ENCODE data around the gene NR2E3.

DNA sequence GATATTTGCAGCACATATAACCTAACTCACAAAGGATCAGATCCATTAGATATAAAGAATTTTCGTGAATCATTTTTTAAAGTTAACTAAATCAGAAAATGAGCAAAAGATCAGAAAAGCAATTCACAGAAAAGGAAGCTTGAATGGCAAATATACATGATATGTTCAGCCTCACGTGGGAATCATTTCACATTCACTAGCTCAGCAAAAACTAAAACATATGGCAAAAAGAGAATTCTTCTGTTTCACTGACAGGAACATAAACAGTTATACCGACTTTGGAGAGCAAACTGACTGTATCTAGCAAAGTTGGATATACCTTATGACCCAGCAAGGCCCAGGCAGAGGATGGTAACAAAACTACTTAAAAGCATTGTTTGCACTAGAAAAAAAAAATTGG lies 34.0 kb upstream of the NR2E3 start:
- TF ChIP-seq EZH2phosphoT487 (IDR thresholded peaks at IDR 0.05; ENCODE audit: insufficient read depth, low read depth): no peak
- TF ChIP-seq EZH2 (IDR thresholded peaks at IDR 0.05; ENCODE audit: insufficient read depth, poor library complexity, severe bottlenecking): no peak
